K562 (cell line): Measurements from ENCODE around the gene ARHGAP10. TPM values are rescaled to one million over a fixed set of nuclear protein-coding genes. Genes with fewer than 3 reads are reported as not detected.

Source experiments
- ATAC-seq: fragments of 200-7000 bp; cut with Tn5 transposase; 3 replicates; pipeline ENCODE4 v1.9.1; 2020; ENCODE audit warnings: moderate library complexity
- BruUV-seq: library from RNA; stranded (reverse); fragments of 400-500 nt; replicated peaks from 2 replicates; lab custom pipeline; 2021; lab: Mats Ljungman, UMichigan
- CTCF ChIA-PET: fragments of 300-600 bp; formaldehyde crosslinking; extraction: SDS; loops from one replicate; lab custom pipeline; 2021; ENCODE audit warnings: low intra/inter-chr PET ratio; lab: Yijun Ruan, JAX
- POLR2A ChIA-PET: fragments of 300-600, 350-650 bp; sonication (Branson Sonifier 250); formaldehyde crosslinking; extraction: SDS; loops from one replicate; lab custom pipeline; 2021; ENCODE audit warnings: antibody characterized with exemption, inconsistent platforms; lab: Yijun Ruan, JAX
- DNase-seq, 4 experiments: peaks; one replicate each; pipeline versions ENCODE4 v3.0.0 to v3.0.0-alpha.2; 2011 to 2018; ENCODE audit warnings: low spot score in 3 of 4, mixed read lengths in 3 of 4; ENCODE audit errors: extremely low read depth in 1 of 4
- FAIRE-seq: peaks from 2 replicates; lab custom pipeline; 2011; peaks lifted over from hg19 to GRCh38; lab: Jason Lieb, UNC
- H2AFZ ChIP-seq: 2 replicates; pipeline ENCODE4 v1.6.0; 2011; ENCODE audit warnings: low read depth, low read length, control low read depth, inconsistent platforms
- H3K27ac ChIP-seq: fragments of 200-600 bp; 3 replicates; pipeline ENCODE4 v1.8.0; 2011; ENCODE audit warnings: low read depth, mild to moderate bottlenecking, control low read depth, inconsistent platforms, low read length, moderate library complexity, mixed read lengths; ENCODE audit errors: extremely low read depth
- H3K27me3 ChIP-seq, 2 experiments: fragments of 300-600 bp in 1 of 2; 2 replicates in 1 of 2; 3 replicates in 1 of 2; pipeline versions ENCODE4 v1.6.0 to v1.8.0; 2011; ENCODE audit warnings: inconsistent platforms in 2 of 2, low read length in 2 of 2, mild to moderate bottlenecking in 1 of 2, mixed read lengths in 1 of 2, moderate library complexity in 1 of 2; ENCODE audit not compliant: control insufficient read depth in 2 of 2, insufficient read depth in 2 of 2
- H3K36me3 ChIP-seq: fragments of 300-600 bp; 3 replicates; pipeline ENCODE4 v1.8.0; 2011; ENCODE audit warnings: mild to moderate bottlenecking, low read length, inconsistent platforms; ENCODE audit not compliant: control insufficient read depth, insufficient read depth
- H3K4me1 ChIP-seq, 2 experiments: fragments of 200-600 bp in 1 of 2; replicated peaks in 1 of 2; 2 replicates in 1 of 2; 3 replicates in 1 of 2; pipeline versions ENCODE4 v1.5.1 to v1.8.0; 2011; ENCODE audit warnings: inconsistent platforms in 2 of 2, low read length in 2 of 2, mild to moderate bottlenecking in 1 of 2, mixed read lengths in 1 of 2, moderate library complexity in 1 of 2; ENCODE audit not compliant: control insufficient read depth in 2 of 2, insufficient read depth in 2 of 2
- H3K4me2 ChIP-seq: 2 replicates; pipeline ENCODE4 v1.6.1; 2011; ENCODE audit warnings: low read length, control low read depth, inconsistent platforms, mixed read lengths; ENCODE audit not compliant: insufficient read depth
- H3K4me3 ChIP-seq: fragments of 200-600 bp; sonication (generic), shearing (Covaris generic); 2 replicates; pipeline ENCODE4 v1.5.1; 2016; ENCODE audit warnings: control low read depth, inconsistent platforms
- H3K79me2 ChIP-seq: fragments of 200-600 bp; 3 replicates; pipeline ENCODE4 v1.8.0; 2011; ENCODE audit warnings: low read length, inconsistent platforms; ENCODE audit not compliant: control insufficient read depth, insufficient read depth
- H3K9ac ChIP-seq, 2 experiments: 2 replicates each; pipeline versions ENCODE4 v1.6.0 to v1.6.1; 2011; ENCODE audit warnings: low read depth in 2 of 2, low read length in 2 of 2, control low read depth in 1 of 2, inconsistent platforms in 1 of 2, mild to moderate bottlenecking in 1 of 2, mixed read lengths in 1 of 2; ENCODE audit not compliant: insufficient read depth in 1 of 2
- H3K9me1 ChIP-seq: one replicate; pipeline ENCODE4 v1.6.0; 2011; ENCODE audit warnings: inconsistent platforms, mild to moderate bottlenecking, low read length, moderate library complexity; ENCODE audit not compliant: control insufficient read depth, insufficient read depth
- H3K9me3 ChIP-seq: replicated peaks from 2 replicates; pipeline ENCODE4 v1.5.1; 2011; ENCODE audit warnings: low read depth, low read length, inconsistent platforms; ENCODE audit not compliant: control insufficient read depth, insufficient read depth
- H4K20me1 ChIP-seq: replicated peaks from 2 replicates; pipeline ENCODE4 v1.6.1; 2011; ENCODE audit warnings: low read length, inconsistent platforms, mixed read lengths; ENCODE audit not compliant: control insufficient read depth, insufficient read depth
- CBX5 ChIP-seq: IDR thresholded peaks from 2 replicates; pipeline ENCODE4 v1.6.1; 2014; ENCODE audit warnings: low read depth, borderline replicate concordance
- CTCFL ChIP-seq: IDR thresholded peaks from 2 replicates; pipeline ENCODE4 v1.6.1; 2011; ENCODE audit warnings: borderline replicate concordance, low read depth, mild to moderate bottlenecking, moderate library complexity, low read length; ENCODE audit not compliant: insufficient read depth, poor library complexity, severe bottlenecking
- HDAC1 ChIP-seq, 2 experiments: fragments of 450-650 bp; IDR thresholded peaks; 2 replicates each; pipeline ENCODE4 v1.6.1; 2016 to 2017; ENCODE audit warnings: inconsistent platforms in 1 of 2, mild to moderate bottlenecking in 1 of 2, moderate library complexity in 1 of 2
- HMG20B ChIP-seq: fragments of 250-450 bp; sonication (Bioruptor Pico); IDR thresholded peaks from 2 replicates; pipeline ENCODE4 v1.5.0; 2021; ENCODE audit warnings: mild to moderate bottlenecking
- IFI16 ChIP-seq: fragments of 250-450 bp; sonication (Bioruptor Pico); IDR thresholded peaks from 2 replicates; pipeline ENCODE4 v2.1.2; 2022; ENCODE audit warnings: mild to moderate bottlenecking, inconsistent platforms
- RBFOX2 ChIP-seq: fragments of 200-400 bp; formaldehyde crosslinking; IDR thresholded peaks from 2 replicates; pipeline ENCODE4 v1.6.1; 2017; ENCODE audit warnings: low read depth, mild to moderate bottlenecking, low read length, moderate library complexity
- RFX1 ChIP-seq: fragments of 450-650 bp; IDR thresholded peaks from 2 replicates; pipeline ENCODE4 v1.6.1; 2016; ENCODE audit warnings: mild to moderate bottlenecking, moderate library complexity
- THRAP3 ChIP-seq: fragments of 450-650 bp; IDR thresholded peaks from 2 replicates; pipeline ENCODE4 v1.6.1; 2016; ENCODE audit warnings: mild to moderate bottlenecking, inconsistent platforms, borderline replicate concordance
- TRIM24 ChIP-seq, 2 experiments: fragments of 450-650 bp; IDR thresholded peaks; 2 replicates each; pipeline ENCODE4 v1.6.1; 2016
- ZBTB5 ChIP-seq: fragments of 450-650 bp; IDR thresholded peaks from 2 replicates; pipeline ENCODE4 v1.6.1; 2017; ENCODE audit warnings: antibody characterized with exemption
- ZBTB7A ChIP-seq: IDR thresholded peaks from 2 replicates; pipeline ENCODE4 v1.6.1; 2011; ENCODE audit warnings: low read depth, mild to moderate bottlenecking, low read length, moderate library complexity, borderline replicate concordance; ENCODE audit not compliant: control insufficient read depth
- ZNF655 ChIP-seq: fragments of 250-450 bp; sonication (Bioruptor Pico); IDR thresholded peaks from 2 replicates; pipeline ENCODE4 v1.5.0; 2021
- WGBS: fragments of 100-300 bp; shearing (Covaris generic); methylation state at CpG from one replicate; pipeline ENCODE4 v1.1.6; 2016; ENCODE audit warnings: low coverage, mixed read lengths; ENCODE audit not compliant: insufficient coverage; ENCODE audit errors: missing lambda C conversion rate; 5-methylcytosine and 5-hydroxymethylcytosine counted together
- in situ Hi-C: fragments of 300-500 bp; cut with MboI; formaldehyde crosslinking; loops from 4 replicates; pipeline ENCODE4 v1.15.0; 2018; ENCODE audit warnings: inconsistent platforms, mixed read lengths
- intact Hi-C: fragments of 100-400 bp; cut with micrococcal nuclease; formaldehyde crosslinking; loops from 2 replicates; pipeline ENCODE4 v1.14.2; 2022
- polyA plus RNA-seq, 8 experiments: library from polyadenylated mRNA; depleted of rRNA in 4 of 8; stranded (reverse) in 5 of 8; unstranded in 3 of 8; fragments of >200 nt; fragmentation: Nextera tagmentation in 2 of 8; fragmentation: Illumina TruSeq in 1 of 8; extraction: Ambion mirVana in 2 of 8; extraction: Trizol in 1 of 8; gene quantifications; 2 replicates each; pipeline versions ENCODE4 v1.2.1 to v1.2.3, GENCODE V29; 2011 to 2014; ENCODE audit warnings: inconsistent platforms in 1 of 8, missing spikeins in 1 of 8
- total RNA-seq, 7 experiments: library from RNA; depleted of rRNA in 6 of 7; stranded (reverse); fragments of >200 nt in 6 of 7; fragmentation: Illumina TruSeq in 2 of 7; extraction: Trizol in 2 of 7; gene quantifications; 2 replicates each; pipeline versions ENCODE4 v1.2.1 to v1.2.3, GENCODE V29; 2011 to 2021; ENCODE audit warnings: low replicate concordance in 1 of 7

Gene ARHGAP10
- total and polyA plus RNA-seq, 9 of the 15 experiments (the other 6 are each of a cell fraction or from before 2014, with no cell fraction given): 0.03 to 0.22 (median 0.06) TPM; not detected in 3

GRCh38 chr4:147941373-147941772 lies 209.5 kb downstream of the ARHGAP10 start:
- DNase-seq (no peak), FAIRE-seq (no peak), ATAC-seq (no peak)
- H3K36me3 ChIP-seq: no peaks in the 10 kb centered on the region
- H3K4me1 ChIP-seq: no peaks in the 10 kb centered on the region
- no peak overlapping the region for H3K4me3 ChIP-seq
- in situ Hi-C loops: no loop called here
- no peaks in the 10 kb centered on the region for H3K27me3 ChIP-seq
- H3K27ac ChIP-seq: no peak overlapping the region
- ChIA-PET CTCF (no interaction called here), POLR2A (no interaction called here)
- TF ChIP-seq CBX5 (no peak), HDAC1 (IDR thresholded peaks at IDR 0.05) (no peak), RFX1 (no peak), THRAP3 (no peak), ZBTB5 (no peak), IFI16 (no peak), CTCFL (no peak), ZNF655 (CRISPR knock-in tag) (no peak), TRIM24 (IDR thresholded peaks at IDR 0.05) (no peak), RBFOX2 (no peak), ZBTB7A (no peak), HMG20B (CRISPR knock-in tag) (no peak)
- H3K9me3 ChIP-seq: no peaks in the 10 kb centered on the region
- H3K9ac ChIP-seq: no peak overlapping the region
- WGBS: 0% methylated on average over 2 of the region's 2 CpGs
- intact Hi-C loops: no loop called here
- H4K20me1 ChIP-seq: no peaks in the 10 kb centered on the region
- H3K79me2 ChIP-seq: no peaks in the 10 kb centered on the region
- no peak overlapping the region for H2AFZ ChIP-seq
- H3K9me1 ChIP-seq: no peaks in the 10 kb centered on the region
- BruUV-seq: no TSS peak
- H3K4me2 ChIP-seq: no peak overlapping the region
